Caco-2 (cell line): Measurements from ENCODE around the gene NOMO2. TPM values are rescaled to one million over a fixed set of nuclear protein-coding genes. Genes with fewer than 3 reads are reported as not detected.
"Not testable (repeated sequence)": the region's sequence is repeated elsewhere in the genome, so short reads cannot be mapped to it uniquely, and the experiment has no call there.

Source experiments
- BruUV-seq: library from RNA; stranded (reverse); fragments of 400-500 nt; replicated peaks from 2 replicates; lab custom pipeline; 2021; lab: Mats Ljungman, UMichigan
- CTCF ChIA-PET: fragments of 300-600 bp; sonication (Branson Sonifier 250); formaldehyde crosslinking; loops from one replicate; lab custom pipeline; 2022; ENCODE audit warnings: antibody characterized with exemption; lab: Charles Lee
- POLR2A ChIA-PET: fragments of 300-600 bp; sonication (Branson Sonifier 250); formaldehyde crosslinking; loops from one replicate; lab custom pipeline; 2022; ENCODE audit warnings: antibody characterized with exemption; lab: Charles Lee
- DNase-seq, 2 experiments: peaks; one replicate each; pipeline versions ENCODE4 v3.0.0 to v3.0.0-alpha.2; 2020 to 2022
- H3K27me3 ChIP-seq: replicated peaks from 2 replicates; pipeline ENCODE4 v1.6.0; 2011; ENCODE audit warnings: low read length; ENCODE audit not compliant: control insufficient read depth, insufficient read depth
- H3K36me3 ChIP-seq: 2 replicates; pipeline ENCODE4 v1.5.1; 2011; ENCODE audit warnings: low read length; ENCODE audit not compliant: control insufficient read depth, insufficient read depth
- H3K4me1 ChIP-seq: fragments of 250-450 bp; sonication (Bioruptor Pico); 2 replicates; pipeline ENCODE4 v1.5.1; 2020; ENCODE audit warnings: mild to moderate bottlenecking
- H3K4me3 ChIP-seq: 2 replicates; pipeline ENCODE4 v1.5.1; 2011; ENCODE audit warnings: low read depth, mild to moderate bottlenecking, control low read depth, low read length
- H3K9me3 ChIP-seq: fragments of 250-450 bp; sonication (Bioruptor Pico); 2 replicates; pipeline ENCODE4 v1.5.1; 2020; ENCODE audit warnings: mild to moderate bottlenecking, moderate library complexity
- H3K27ac Mint-ChIP-seq: one replicate; pipeline ENCODE4 v1.8.0; 2022; ENCODE audit warnings: mixed read lengths; ENCODE audit not compliant: unreplicated experiment
- H3K27me3 Mint-ChIP-seq: one replicate; pipeline ENCODE4 v1.8.0; 2022; ENCODE audit warnings: mixed read lengths; ENCODE audit not compliant: insufficient read depth, unreplicated experiment
- H3K36me3 Mint-ChIP-seq: one replicate; pipeline ENCODE4 v1.8.0; 2022; ENCODE audit warnings: mild to moderate bottlenecking, mixed read lengths; ENCODE audit not compliant: insufficient read depth, unreplicated experiment
- H3K4me1 Mint-ChIP-seq: one replicate; pipeline ENCODE4 v1.8.0; 2022; ENCODE audit warnings: low read depth, mixed read lengths; ENCODE audit not compliant: unreplicated experiment
- H3K4me3 Mint-ChIP-seq: one replicate; pipeline ENCODE4 v1.8.0; 2022; ENCODE audit warnings: mild to moderate bottlenecking, moderate library complexity, mixed read lengths; ENCODE audit not compliant: unreplicated experiment
- H3K9me3 Mint-ChIP-seq: one replicate; pipeline ENCODE4 v1.8.0; 2022; ENCODE audit warnings: mixed read lengths; ENCODE audit not compliant: unreplicated experiment
- intact Hi-C: fragments of 100-400 bp; cut with micrococcal nuclease; formaldehyde crosslinking; loops from one replicate; pipeline ENCODE4 v1.10.0; 2022; ENCODE audit not compliant: unreplicated experiment
- total RNA-seq: library from RNA; stranded (reverse); gene quantifications from 2 replicates; pipeline ENCODE4 v1.2.3, GENCODE V29; 2022

Gene NOMO2
- total RNA-seq, 1 experiment from 2014 or later = 142 TPM

- H3K4me1 Mint-ChIP-seq, H3K36me3 ChIP-seq, CTCF ChIA-PET, H3K27ac Mint-ChIP-seq, H3K27me3 ChIP-seq, POLR2A ChIA-PET, DNase-seq, H3K27me3 Mint-ChIP-seq, H3K4me3 ChIP-seq, H3K9me3 Mint-ChIP-seq, H3K4me3 Mint-ChIP-seq, H3K9me3 ChIP-seq, intact Hi-C loops, BruUV-seq, H3K4me1 ChIP-seq: not testable (repeated sequence)
- peaks cover 15% of the 10 kb centered on the region for H3K36me3 Mint-ChIP-seq
Observed at GRCh38 chr16:18531323-18531722, 30.6 kb downstream of the NOMO2 start.

- CTCF ChIA-PET, H3K27me3 ChIP-seq, H3K4me1 ChIP-seq, H3K27ac Mint-ChIP-seq, H3K4me3 ChIP-seq, H3K4me3 Mint-ChIP-seq, intact Hi-C loops, H3K36me3 ChIP-seq, H3K27me3 Mint-ChIP-seq, H3K9me3 ChIP-seq, H3K4me1 Mint-ChIP-seq, DNase-seq, H3K9me3 Mint-ChIP-seq, POLR2A ChIA-PET, BruUV-seq: not testable (repeated sequence)
- peaks cover 10% of the 10 kb centered on the region for H3K36me3 Mint-ChIP-seq
Observed at GRCh38 chr16:18530329-18530728, 31.6 kb downstream of the NOMO2 start.

- H3K4me1 Mint-ChIP-seq, POLR2A ChIA-PET, H3K27me3 ChIP-seq, H3K9me3 Mint-ChIP-seq, H3K36me3 ChIP-seq, H3K9me3 ChIP-seq, CTCF ChIA-PET, H3K4me3 ChIP-seq, BruUV-seq, intact Hi-C loops, H3K4me1 ChIP-seq, H3K27me3 Mint-ChIP-seq, H3K27ac Mint-ChIP-seq, DNase-seq, H3K4me3 Mint-ChIP-seq: not testable (repeated sequence)
- peaks cover 10% of the 10 kb centered on the region for H3K36me3 Mint-ChIP-seq
Observed at GRCh38 chr16:18526547-18526946, 35.4 kb downstream of the NOMO2 start.

- H3K27ac Mint-ChIP-seq, H3K27me3 Mint-ChIP-seq, H3K4me3 ChIP-seq, H3K4me1 ChIP-seq, DNase-seq, H3K4me1 Mint-ChIP-seq, H3K4me3 Mint-ChIP-seq, H3K9me3 Mint-ChIP-seq, H3K27me3 ChIP-seq, intact Hi-C loops, BruUV-seq, H3K36me3 ChIP-seq, POLR2A ChIA-PET, H3K9me3 ChIP-seq, CTCF ChIA-PET: not testable (repeated sequence)
- peaks cover 10% of the 10 kb centered on the region for H3K36me3 Mint-ChIP-seq
Observed at GRCh38 chr16:18525882-18526482, 35.9 kb downstream of the NOMO2 start.

DNA sequence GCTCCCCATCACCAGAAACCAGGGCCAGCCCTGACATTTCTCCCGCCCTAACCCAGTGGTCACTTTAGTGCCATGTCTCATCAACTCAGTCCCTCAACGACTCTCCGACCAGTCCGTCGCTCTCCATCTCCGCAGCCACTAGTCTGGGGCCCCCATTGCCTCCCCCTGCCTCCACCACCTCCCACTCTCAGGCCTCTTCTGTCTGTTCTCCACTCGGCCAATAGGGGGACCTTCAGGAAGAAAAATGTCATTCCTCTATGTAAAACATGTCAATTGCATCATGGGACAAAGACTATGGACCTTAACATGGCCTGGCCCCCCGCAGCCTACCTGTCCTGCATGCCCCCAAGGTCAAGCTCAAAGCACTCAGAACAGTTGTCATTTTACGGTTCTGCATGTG lies 39.3 kb downstream of the NOMO2 start:
- BruUV-seq, H3K27me3 ChIP-seq, H3K36me3 ChIP-seq, H3K4me3 Mint-ChIP-seq, DNase-seq, CTCF ChIA-PET, H3K27me3 Mint-ChIP-seq, H3K27ac Mint-ChIP-seq, POLR2A ChIA-PET, H3K4me3 ChIP-seq, H3K4me1 ChIP-seq, H3K36me3 Mint-ChIP-seq, H3K4me1 Mint-ChIP-seq, H3K9me3 Mint-ChIP-seq, intact Hi-C loops, H3K9me3 ChIP-seq: not testable (repeated sequence)

DNA sequence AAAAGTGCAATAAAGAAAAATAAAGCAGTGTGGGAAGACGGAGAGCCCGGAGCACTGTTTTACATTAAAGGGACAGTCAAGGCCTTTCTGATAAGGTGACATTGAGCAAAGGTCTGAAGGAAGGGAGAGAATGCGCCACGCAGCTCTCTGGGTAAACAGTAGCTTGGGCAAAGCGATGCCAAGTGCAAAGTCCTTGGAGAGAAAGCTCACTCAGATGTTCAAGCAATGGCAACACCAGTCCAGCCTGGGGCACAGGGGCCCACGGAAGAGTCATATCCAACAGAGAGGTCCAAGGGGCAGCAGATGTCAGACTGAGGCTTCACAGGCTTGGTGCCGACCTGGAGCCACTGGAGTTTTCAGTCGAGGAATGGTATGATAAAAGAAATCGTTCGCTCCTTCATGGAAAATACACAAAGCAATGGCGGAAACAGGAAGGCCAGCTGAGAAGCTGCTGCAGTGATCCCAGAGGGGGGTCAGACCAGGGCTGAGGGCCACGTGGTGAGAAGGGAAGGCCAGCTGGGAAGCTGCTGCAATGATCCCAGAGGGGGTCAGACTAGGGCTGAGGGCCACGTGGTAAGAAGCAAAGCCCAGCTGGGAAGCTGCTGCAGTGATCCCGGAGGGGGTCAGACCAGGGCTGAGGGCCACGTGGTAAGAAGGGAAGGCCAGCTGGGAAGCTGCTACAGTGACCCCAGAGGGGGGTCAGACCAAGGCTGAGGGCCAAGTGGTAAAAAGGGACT lies 40.3 kb downstream of the NOMO2 start:
- H3K4me3 ChIP-seq, H3K4me1 Mint-ChIP-seq, H3K4me1 ChIP-seq, intact Hi-C loops, H3K4me3 Mint-ChIP-seq, BruUV-seq, CTCF ChIA-PET, H3K9me3 ChIP-seq, DNase-seq, H3K36me3 ChIP-seq, H3K27ac Mint-ChIP-seq, H3K9me3 Mint-ChIP-seq, H3K36me3 Mint-ChIP-seq, H3K27me3 Mint-ChIP-seq, H3K27me3 ChIP-seq, POLR2A ChIA-PET: not testable (repeated sequence)
